GM18861 (cell line): ENCODE data around the gene SLC12A8.

Source experiments
- ATAC-seq: cut with Tn5 transposase; IDR thresholded peaks from one replicate; pipeline ENCODE4 v1.9.1; 2021; ENCODE audit not compliant: unreplicated experiment

Gene SLC12A8

DNA sequence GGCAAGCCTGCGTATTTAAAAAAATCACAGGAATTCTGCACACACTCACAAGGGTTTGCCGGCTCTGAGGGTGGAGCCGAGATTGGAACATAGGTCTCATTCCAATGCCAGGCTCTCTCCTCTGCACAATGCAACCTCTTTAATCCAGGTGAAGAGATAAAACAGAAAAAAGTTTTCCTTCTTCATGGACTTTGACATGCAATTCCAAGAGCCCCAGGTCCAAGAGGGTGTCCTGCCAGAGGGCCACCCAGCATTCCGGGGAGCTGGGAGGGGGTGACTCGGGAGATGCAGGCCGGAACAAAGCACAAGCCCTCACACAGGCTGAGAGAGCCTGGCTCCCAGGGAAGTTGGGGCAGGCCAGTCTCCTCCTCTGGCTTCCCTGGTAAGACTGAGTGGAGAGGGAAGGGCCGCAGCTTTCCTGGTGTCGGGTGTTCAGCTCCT lies 6.7 kb upstream of the SLC12A8 start:
- no peak for ATAC-seq

DNA sequence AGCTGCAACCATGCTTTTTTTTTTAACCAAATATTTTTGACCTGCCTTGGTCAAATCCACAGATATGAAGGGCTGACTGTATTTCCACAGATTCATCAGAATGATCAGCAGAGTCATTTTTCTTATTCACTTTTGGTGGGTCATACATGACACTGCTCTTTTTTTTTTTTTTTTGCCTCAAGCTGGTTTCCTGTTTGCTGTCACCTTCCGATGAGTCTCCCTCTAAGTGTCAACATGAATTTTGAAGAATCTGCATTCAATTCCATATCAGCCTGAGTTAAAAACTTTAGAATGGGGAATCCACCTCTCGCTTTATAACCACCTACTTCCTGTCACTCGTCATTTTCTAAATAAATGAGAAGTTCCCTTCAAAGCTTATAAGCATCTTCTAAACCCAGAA lies 2.2 kb upstream of the SLC12A8 start:
- no peak for ATAC-seq

DNA sequence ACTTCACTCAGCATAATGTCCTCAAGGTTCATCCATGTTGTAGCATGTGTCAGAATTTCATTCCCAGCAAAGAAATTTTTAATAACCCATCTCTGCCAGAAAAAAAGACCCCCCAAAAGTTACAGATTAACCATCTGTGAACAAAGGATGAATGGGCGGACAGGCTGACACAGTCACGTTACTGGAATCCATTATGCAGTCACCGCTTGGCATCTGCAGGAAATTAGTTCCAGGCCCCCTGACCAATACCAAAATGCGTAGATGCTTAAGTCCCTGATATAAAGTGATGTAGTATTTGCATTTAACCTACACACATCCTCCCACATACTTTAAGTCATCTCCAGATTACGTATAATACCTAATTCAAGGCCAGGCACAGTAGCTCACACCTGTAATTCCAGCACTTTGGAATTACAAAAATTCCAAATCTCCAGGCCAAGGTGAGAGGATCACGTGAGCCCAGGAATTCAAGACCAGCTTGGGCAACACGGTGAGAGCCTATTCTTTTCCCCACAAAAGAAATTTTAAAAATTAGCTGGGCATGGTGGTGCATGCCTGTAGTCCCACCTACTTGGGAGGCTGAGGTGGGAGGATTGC lies 1.5 kb upstream of the SLC12A8 start:
- ATAC-seq: no peak

DNA sequence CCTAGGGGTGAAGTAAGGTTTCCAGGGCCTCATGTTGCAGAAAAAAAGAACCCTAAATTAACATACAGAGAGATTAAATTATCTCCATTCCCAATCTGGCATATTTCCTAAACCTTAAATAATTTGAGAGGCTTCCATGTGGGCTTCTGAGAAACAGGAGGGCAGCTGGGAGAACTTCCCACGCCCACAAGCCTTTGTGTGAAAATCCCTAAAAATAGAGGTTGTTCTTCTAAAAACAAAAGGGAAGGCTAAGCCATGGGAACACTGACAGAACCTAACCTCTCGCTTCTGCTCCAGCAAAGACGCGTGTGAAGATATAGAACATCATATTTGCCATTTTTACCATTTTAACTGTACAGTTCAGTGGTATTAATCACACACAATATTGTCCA lies 812 bp upstream of the SLC12A8 start:
- no peak for ATAC-seq

DNA sequence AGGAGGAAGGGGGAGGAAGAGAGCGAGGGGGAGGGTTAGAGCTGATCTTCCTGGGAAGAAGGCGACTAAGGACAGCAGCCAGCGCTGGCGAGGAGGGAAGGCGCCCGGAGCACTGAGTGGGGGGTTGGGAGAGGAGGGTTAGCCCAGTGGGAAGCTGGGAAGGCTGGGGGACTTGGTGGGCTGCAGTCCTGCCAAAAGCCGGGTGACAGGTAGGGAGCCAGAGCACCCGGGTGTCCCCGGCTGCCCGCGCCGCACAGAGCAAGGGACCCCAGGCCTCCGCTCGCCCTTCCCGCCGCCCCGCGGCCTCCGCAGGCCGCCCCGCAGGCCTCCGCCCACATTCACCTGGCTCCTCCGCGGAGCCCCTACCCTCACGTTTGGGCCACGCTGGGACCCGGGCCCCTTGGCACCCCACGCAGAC lies 448 bp downstream of the SLC12A8 start:
- no peak for ATAC-seq

DNA sequence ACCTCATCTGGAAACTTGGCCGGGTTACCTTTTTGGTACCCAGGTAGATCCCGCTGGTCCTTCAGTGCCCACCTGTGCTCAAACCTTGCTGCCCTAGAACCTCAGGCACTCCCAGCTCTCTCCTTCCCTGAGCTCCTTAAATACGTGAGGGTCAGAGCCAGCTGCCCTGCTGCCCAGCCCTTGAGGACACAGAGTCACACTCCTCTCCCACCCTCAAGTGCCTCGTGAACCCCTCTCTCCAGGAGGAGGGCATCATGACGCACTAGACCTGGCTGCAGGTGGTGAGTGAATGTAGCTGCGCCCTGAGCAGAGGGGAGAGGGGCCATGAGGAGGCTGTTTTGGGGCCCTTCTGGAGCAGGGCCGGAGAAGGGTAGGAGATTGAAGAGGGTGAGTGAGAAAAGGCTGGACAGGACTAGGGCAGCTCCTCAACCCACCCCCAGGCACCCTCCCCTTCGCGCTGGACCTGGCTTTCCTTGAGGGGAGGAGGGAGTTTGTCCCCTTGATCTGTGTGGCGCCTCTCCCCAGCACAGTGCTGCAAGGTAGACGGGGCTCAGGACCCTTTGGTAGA lies 941 bp downstream of the SLC12A8 start:
- ATAC-seq: no peak

DNA sequence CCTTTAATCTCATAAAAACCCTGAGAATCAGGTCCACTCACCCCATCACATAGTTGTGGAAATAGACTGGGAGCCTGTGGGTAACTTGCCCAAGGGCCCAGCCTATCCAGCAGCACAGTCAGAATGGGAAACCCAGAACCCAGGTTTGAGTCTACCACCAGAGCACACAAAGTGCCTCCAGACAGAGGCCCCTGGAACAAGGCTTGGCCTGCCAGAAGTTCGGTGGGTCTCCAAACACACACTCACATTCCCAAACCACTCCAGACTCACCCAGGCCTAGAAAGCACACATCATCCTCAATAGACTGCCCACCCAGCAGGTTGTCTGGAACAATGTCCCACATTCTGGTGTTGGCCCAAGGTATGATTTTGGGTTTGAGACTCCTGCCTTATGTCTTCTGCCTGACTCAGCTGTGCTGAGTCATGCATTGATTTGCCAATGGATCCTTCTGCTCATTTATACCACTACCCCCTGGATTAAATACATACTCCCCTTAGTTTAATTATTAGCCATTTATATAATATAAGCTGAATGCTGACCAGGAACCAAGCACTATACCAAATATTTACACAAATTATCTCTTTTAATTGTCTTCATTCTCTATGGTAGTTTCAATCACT lies 4.5 kb downstream of the SLC12A8 start:
- no peak for ATAC-seq

DNA sequence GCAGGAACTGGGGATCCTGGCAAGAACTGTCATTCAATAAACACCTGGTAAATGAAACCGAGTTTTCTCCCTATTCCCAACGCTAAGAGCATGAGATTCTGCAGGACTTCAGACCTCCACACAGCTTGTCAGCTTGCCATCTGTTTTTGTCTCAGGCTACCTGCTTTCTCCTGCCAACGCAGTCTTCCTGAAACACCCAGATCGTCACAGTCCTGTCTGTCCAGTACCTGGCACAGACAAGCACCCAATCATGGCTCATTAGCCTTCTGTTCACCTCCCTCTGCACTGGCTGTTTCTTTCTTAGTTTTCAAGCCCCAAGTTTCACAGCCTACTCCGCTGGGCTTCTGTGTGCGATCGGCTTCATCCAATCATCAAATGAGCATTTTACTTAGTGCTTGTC lies 5.0 kb downstream of the SLC12A8 start:
- ATAC-seq: no peak

DNA sequence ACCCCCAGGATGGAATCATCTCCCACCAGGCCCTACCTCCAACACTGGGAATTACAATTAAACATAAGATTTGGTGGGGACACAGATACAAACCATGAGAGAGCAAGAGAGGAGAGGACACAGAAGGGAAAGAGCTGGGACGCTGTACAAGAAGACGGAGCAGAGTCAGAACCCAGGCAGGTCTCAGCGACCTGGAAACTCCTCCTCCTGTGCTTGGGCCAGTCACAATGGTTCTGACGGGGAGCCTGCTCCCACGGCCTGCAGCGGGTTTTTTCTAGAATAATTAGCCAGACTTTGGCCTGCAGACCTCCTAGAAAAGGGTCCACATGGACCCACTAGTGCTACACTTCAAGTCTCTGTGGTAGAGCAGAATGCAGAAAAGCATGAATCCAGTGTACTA lies 5.6 kb downstream of the SLC12A8 start:
- no peak for ATAC-seq

DNA sequence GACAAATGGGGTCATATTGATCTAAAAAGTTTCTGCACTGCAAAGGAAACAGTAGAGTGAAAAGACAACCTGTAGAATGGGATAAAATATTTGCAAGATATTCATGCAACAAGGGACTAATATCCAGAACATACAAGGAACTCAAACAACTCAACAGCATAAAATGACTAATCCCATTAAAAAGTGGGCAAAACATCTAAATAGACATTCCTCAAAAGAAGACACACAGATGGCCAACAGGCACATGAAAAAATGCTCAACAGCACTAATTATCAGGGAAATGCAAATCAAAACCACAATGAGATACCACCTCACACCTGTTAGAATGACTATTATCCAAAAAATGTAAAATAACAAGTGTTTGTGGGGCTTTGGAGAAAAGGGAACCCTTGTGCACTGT lies 8.8 kb downstream of the SLC12A8 start:
- no peak for ATAC-seq

DNA sequence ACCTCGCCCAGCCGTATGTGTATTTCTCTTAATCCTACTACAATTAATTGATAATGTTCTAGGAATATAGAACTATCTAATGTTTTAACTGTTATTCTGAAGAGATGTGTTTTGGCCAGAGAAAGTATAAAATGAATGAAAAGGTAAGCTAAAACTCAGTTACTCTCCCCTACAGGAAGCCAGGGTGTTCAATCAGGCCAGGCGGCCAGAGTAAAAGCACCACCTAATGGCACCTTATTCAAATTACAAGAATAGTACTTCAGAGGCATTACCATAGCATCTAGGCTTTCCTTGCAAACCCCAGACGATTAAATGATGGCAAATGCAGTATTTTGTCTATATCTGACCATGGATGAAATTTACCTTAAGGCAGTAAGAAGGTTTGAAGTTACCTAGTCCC lies 10.4 kb downstream of the SLC12A8 start:
- ATAC-seq: no peak

DNA sequence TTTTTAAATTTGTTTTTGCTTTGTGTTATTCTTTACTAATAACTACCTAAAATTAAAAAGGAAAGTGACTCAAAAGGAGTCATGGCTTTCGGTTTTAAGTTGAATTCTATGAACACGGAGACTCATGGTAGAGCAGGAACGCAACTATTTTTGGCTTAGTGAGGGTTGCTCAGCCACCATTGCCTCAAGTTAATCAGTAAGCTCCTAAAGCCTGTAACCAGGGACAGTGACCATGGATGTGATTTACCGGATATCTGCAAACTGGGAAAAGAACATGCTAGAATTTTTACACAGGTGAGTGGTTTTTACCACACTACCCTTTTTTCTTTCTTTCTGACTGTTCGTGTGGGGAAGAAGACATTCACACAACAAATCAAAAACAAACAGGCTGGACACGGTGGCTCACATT lies 11.8 kb downstream of the SLC12A8 start:
- ATAC-seq: peak; percentile 78

DNA sequence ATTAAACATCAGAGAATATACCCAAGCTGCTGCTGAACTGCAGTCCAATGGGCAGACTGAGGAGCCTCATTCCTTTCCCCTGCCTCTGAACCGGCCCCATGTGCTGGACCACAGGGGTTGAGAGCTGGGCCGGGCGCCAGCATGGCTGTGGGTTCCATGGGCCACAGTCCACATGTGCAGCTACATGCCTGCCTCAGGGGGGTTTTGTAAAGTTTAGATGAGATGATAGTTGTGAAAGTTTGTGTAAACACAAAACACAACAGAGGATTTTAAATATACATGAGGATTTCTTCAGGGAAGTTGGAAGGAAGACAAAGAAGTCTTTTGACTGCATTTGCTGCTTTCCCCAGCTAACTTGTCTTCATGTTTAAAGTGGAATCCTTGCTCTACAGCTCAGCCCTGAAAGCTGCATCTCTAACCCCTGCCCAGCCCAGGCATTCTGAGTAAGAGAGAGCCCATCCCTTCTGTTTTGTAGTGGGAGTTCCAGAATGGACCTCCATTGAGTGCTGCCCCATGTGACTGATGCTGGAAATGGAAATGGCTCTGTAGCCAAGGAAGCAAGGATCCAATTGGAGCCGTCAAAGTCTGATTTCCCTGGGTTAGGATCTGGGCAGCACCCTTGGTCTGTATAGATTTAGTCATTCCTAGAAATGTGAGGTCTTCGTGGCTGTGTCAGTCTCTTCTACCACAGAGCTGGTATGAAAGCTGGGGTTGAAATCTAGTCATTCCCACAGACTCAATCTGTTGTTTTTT lies 17.5 kb downstream of the SLC12A8 start:
- ATAC-seq: no peak

DNA sequence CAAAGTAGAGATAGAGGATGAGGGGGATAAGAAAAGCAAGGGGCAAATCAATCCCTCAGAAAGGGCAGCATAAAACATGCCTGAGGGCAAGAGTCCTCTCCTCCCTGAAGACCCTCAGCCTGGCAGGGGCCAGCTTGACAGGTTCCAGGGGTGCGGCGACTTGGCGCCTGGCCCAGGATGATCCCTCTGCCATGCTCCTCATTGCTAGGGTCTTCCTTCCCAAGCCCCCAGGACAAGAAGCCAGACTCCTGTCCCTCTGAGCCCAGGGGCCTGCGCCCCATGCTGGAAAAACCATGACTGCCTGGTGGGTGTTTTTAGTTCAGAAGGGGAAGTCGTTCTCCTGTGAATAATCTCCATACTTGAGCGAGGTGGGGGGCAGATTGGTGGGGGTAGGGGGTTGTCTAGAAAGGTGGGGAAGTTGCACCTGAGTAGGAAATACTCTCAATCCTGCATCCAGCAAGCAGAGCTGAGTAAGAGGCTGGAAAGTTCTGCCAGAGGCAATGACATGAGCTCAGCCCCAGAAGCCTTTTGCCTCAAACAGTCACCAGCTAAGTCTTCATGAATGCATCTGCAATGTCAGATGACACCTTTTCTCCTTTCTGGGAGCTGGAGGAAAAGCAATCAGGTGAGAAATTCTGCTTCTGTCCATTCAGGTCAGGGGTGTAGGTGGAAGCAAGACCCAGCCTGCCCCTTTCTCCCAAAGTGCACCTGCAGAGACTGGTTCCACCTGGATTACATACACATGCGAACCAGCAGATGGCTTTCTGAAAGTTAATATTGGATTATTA lies 18.3 kb downstream of the SLC12A8 start:
- no peak for ATAC-seq

DNA sequence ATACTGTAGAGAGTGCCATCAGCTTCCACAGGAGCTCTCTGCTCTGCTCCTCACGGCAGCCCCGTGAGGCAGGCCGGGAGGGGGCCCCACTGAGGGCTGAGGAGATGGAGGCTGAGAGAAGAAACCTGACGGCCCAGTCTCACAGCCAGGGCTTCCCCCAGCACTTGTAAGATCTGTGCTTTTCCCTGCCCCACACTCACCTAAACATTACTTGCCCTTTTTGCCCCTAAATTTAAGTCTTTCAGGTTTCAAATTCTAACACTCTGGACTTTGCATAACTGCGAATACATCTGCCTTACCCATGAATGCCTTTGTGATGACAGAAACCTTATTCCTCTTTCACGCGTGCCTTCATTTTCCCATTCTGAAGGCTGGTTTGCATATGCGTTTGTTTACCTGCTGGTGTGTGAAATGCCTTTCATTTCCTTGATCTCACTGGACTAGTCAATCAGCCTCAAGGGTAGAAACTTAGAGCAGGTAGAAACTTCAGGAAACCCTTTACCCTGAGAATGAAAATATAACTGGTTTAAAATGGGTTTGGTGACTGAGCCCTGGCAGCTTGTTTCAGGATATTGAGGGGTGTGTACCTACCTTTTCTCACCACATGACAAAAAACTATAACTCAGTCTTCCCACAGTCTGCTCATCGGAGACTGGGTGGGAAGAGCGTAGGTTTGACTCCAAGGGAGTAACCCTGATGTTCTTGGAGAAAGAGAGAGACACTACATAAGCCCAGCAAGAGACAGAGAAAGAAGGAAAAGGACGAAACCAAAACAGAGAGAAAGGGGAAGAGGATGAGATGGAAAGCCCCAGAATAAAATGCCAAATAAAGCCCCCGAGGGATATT lies 20.1 kb downstream of the SLC12A8 start:
- peak; percentile 39 for ATAC-seq

DNA sequence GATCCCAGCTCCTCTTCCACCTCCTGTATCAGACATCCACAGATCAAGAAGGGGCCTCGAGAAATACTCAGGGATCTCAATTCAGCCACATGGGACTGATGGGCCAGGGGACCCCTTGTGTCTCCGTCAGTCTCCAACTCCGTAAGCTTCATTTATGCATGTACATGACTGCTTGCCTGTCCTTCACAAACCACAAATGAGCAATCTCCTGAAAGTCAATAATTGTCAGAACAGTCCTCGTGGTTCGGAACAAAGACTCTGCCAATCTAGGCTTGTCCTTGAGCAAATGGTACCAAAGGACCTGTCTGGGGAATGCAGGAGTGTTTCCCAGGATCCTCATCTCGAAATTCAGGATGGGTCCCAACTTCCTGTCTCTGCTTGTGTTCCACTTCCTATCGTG lies 20.8 kb downstream of the SLC12A8 start:
- ATAC-seq: peak; percentile 18

DNA sequence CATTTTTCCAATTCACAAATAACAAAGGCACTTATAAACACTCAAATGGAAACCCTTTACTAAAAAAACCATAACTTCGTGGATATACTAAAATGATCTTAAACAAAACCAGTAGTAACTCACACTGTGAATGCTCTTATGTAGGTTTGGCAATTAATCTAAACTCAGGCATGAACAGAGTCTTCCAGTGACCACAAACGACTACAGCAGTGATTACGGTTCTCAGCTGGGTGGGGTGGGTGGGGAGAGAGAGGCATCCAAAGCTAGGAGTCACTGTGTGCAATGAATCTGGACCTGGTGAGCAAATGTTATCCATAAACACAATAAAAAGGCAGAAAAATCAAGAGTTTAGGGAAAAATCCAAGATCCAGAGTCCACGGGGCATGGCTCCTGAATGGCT lies 21.3 kb downstream of the SLC12A8 start:
- no peak for ATAC-seq

DNA sequence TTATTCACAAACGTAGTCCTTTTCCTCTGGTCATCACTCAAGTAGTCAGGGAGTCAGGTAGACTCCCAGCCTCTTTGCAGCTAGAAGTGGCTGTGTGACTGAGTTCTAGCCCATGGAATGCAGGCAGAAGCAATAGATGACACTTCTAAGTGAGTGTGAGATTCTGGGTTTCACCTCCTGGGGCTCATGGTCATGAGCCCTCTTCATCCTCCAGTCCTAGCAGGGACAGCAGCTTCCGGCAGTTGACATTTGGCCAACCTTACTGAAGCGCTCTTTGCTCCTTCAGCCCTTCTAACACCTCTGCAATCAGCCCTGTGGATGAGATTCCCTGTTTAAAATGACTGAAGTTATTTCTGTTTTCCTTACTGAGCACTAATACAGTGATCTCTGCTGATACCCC lies 21.8 kb downstream of the SLC12A8 start:
- no peak for ATAC-seq

DNA sequence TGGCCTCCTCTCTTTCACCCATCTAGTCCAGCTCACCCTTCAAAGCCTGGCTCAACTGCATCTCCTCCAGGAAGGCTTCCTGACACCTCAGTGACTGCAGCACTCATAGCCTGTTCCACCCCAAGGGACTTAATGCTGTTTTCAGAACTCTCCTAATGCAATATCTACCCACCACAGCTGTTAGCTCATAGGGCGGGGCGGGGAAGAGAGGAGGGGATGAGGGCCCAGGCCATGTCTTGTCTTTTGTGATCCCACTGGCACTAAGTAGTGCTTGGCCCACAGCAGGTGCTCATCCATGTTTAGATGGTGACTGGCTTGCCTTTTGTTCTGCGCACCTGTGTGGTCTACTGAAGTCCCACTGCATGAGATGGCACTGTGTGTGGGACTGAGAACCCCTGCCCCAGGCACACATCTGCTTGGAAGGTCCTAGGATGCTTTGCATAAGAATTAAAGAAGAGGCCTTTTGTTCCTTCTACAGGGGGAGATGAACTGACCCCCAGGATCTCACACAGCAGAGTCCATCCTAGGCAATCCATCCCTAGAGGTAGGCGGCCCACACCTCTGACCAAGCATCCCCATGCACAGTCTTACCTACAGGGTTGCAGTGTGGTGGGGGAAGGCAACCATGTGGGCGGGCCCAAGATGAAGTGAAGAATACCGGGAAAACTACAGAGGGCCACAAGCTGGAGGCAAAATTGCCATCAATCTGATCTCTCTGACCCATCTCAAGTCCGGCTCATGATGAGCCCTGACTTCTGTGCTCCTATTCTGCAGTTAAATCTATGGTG lies 23.0 kb downstream of the SLC12A8 start:
- ATAC-seq: no peak

DNA sequence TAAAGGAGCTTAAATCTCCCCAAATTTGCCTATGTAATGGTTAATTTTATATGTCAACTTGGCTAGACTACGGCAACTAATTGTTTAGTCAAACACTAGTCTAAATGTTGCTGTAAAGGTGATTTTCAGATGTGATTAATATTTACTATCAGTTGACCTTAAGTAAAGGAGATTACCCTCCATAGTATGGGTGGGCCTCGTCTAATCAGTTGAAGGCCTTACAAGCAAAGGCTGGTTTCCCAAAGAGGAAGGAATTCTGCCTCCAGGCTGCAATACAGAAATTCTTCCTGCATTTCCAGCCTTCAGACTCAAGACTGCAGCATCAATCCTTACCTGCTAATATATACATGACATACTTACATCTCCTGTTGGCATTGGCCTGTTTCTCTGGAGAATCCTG lies 23.6 kb downstream of the SLC12A8 start:
- ATAC-seq: no peak
